Liver (tissue), 3 donors: ENCODE measurements around the gene CACNA1F.

Experiments
- ATF3 ChIP-seq: IDR thresholded peaks from 2 replicates; pipeline ENCODE4 v1.6.1; 2016; ENCODE audit warnings: antibody characterized with exemption
- CTCF ChIP-seq: fragments of 150-350 bp; IDR thresholded peaks from 2 replicates; pipeline ENCODE4 v1.5.1; 2017; ENCODE audit warnings: improper control_type of control experiment, low read depth, low read length; ENCODE audit not compliant: missing input control
- FOXA1 ChIP-seq: IDR thresholded peaks from 2 replicates; pipeline ENCODE4 v1.6.1; 2016; ENCODE audit warnings: antibody characterized with exemption
- GABPA ChIP-seq, 2 donors: IDR thresholded peaks in 1 of 2; conservative IDR thresholded peaks in 1 of 2; 2 replicates each; pipeline ENCODE4 v1.6.1; 2016; ENCODE audit warnings: antibody characterized with exemption in 2 of 2, mild to moderate bottlenecking in 1 of 2, moderate library complexity in 1 of 2
- HNF4G ChIP-seq: IDR thresholded peaks from 2 replicates; pipeline ENCODE4 v1.6.1; 2016; ENCODE audit warnings: antibody characterized with exemption
- JUND ChIP-seq, 2 donors: IDR thresholded peaks; 2 replicates each; pipeline ENCODE4 v1.6.1; 2016; ENCODE audit warnings: antibody characterized with exemption in 2 of 2
- MAX ChIP-seq: IDR thresholded peaks from 2 replicates; pipeline ENCODE4 v1.6.1; 2016; ENCODE audit warnings: antibody characterized with exemption
- RAD21 ChIP-seq, 2 donors: IDR thresholded peaks; 2 replicates each; pipeline ENCODE4 v1.6.1; 2016; ENCODE audit warnings: antibody characterized with exemption in 2 of 2, mild to moderate bottlenecking in 2 of 2
- REST ChIP-seq: IDR thresholded peaks from 2 replicates; pipeline ENCODE4 v1.6.1; 2016; ENCODE audit warnings: antibody characterized with exemption, mild to moderate bottlenecking
- RXRA ChIP-seq, 2 donors: IDR thresholded peaks; 2 replicates each; pipeline ENCODE4 v1.6.1; 2017 to 2018; ENCODE audit warnings: antibody characterized with exemption in 2 of 2, mild to moderate bottlenecking in 1 of 2
- SP1 ChIP-seq: IDR thresholded peaks from 2 replicates; pipeline ENCODE4 v1.6.1; 2018; ENCODE audit warnings: antibody characterized with exemption, mild to moderate bottlenecking
- TAF1 ChIP-seq: conservative IDR thresholded peaks from 2 replicates; pipeline ENCODE4 v1.6.1; 2016; ENCODE audit warnings: antibody characterized with exemption, mild to moderate bottlenecking
- ZBTB33 ChIP-seq: IDR thresholded peaks from 2 replicates; pipeline ENCODE4 v1.6.1; 2016; ENCODE audit warnings: antibody characterized with exemption
- donor health status: healthy.
- donor health status: healthy.

GRCh38 chrX:49273181-49273727, 40.1 kb upstream of the CACNA1F start:
- no peak for TF ChIP-seq CTCF
- TF ChIP-seq SP1, result no peak
- TF ChIP-seq ATF3, result no peak
- no peak for TF ChIP-seq JUND (IDR thresholded peaks at IDR 0.05)
- TF ChIP-seq TAF1, result no peak
- no peak for TF ChIP-seq REST
- TF ChIP-seq ZBTB33, result no peak
- TF ChIP-seq FOXA1, result no peak
- no peak for TF ChIP-seq HNF4G
- no peak for TF ChIP-seq MAX
- TF ChIP-seq RAD21 (IDR thresholded peaks at IDR 0.05), result no peak
- no peak for TF ChIP-seq GABPA (IDR thresholded peaks at IDR 0.05 in 1 of 2, conservative IDR thresholded peaks at IDR 0.05 in 1 of 2)
- no peak for TF ChIP-seq RXRA (IDR thresholded peaks at IDR 0.05)
